ENCODE measurements around the gene DNAJC6.
A peak's percentile ranks its signal among the peaks of the same experiment; 100 is the strongest.

The DNAJC6 gene

DNA sequence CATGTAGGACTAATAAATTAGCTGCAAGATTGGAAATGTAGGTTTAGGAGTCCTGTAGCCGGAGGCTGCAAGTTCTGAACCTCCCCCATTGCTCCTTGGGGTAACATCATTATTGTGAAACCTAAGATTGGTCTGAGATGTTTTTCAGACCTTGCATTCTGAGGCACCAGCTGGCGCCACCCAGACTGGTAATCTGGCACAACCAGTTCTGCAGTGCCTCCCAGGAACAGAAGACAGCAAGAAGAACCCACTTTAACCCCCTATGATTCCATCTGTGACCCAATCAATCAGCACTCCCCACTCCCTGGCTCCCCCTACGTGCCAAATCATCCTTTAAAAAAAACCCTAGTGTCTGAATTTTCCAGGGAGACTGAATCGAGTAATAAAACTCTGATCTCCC lies 11.6 kb upstream of the DNAJC6 start:
- peak; percentile 58 for DNase-seq

DNA sequence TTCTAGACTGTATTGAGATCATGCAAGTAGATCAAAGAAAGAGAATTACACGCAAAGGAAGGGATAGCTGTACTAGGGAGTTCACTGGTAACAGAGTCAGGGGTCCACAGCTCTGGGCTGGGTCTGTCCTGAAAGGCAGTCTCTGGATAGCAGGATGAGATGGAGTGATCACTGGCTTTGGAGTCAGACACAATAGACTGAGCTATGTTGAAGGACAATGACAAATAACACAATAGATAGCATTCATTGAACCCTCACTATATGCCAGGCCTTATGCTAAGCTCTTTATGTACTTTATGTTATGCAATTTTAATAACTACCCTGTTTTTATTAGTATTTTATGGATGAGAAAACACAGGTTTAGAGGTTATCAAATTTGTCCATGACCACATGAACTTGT lies 10.0 kb upstream of the DNAJC6 start:
- DNase-seq = no peak

DNA sequence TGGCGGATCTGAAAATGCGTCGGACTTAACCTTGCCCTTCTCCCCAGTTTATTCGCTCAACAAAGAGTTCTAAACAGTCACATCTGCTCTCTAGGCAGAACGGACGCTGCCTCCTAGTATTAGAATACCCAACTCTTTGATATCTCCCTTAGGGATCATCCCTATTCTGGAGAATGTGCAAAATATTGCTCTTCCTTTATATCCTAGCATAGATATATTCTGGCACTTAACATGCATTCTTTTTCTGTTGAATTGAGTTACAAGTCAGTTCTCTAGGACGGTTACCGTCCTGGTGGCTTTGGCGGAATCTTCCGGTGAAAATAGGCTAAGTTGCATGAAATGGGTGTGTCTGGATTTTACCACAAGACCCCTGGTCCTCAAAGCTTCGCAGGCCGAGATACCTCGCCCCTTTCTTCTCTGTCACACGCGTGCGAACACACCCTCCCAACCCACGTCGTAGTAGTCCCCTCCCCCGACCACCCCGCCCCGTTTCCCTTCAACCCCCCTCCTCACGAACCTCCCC lies 501 bp upstream of the DNAJC6 start:
- no peak for DNase-seq

DNA sequence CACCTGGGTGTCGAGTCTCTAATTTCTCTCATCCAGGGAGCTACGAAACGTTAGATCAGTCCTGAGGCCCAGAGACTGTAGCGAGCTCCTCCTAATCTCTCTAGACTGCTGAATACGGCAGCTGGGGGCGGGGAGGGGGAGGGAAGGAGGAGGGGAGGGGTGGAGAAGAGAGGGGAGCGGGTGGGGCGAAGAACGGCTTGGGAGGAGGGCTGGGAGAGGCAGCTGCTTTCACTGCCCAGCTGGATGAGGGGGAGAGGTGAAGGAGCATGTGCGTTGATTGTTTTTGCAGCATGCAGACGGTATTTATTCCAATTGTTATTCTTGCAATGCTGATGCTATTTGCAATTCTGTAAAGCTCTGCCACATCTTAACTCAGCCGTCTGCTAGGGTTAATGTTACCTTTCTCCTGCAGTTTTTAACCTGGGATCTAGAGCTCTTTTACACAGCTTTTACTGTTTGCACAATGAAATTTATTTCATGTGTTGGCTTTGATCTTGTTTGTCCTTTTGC lies 790 bp downstream of the DNAJC6 start:
- peak; percentile 87 for DNase-seq

DNA sequence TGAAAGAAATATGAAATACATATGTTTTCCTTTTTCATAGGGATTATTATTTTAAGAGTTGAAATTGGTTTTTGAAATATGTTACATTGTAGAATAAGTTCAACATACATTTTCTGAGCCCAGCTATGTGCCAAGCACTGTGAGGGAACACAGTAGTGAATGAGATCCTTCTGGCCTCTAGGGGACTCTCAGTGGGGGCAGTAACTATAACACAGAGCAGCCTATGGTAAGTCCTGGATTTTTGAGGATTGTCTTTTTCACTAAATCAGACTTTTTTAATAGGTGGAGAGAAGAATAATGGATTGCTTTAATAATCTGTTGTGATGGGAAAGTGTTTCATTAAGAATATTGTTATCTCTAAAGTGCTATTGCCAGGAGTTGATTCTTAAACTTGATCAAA lies 2.4 kb downstream of the DNAJC6 start:
- DNase-seq = peak; percentile 59

DNA sequence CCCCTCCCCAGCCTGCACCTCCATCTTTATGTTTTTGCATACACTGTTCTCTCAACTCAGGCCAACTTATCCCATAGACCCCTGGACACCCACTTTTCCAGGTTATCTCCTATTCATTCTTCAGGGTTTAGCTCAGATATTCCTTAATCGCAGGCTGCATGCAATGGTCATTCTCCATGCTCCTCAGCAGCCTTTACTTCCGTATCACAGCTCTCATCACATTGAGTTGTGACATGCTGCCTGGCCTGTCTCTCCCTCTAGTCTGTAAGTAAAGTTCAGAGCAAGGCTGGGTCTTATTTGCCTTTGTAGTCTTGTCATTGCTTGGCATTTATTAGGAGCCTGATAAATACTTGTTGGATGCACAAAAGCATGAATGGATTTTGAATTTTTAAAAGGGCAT lies 6.9 kb downstream of the DNAJC6 start:
- DNase-seq = no peak

DNA sequence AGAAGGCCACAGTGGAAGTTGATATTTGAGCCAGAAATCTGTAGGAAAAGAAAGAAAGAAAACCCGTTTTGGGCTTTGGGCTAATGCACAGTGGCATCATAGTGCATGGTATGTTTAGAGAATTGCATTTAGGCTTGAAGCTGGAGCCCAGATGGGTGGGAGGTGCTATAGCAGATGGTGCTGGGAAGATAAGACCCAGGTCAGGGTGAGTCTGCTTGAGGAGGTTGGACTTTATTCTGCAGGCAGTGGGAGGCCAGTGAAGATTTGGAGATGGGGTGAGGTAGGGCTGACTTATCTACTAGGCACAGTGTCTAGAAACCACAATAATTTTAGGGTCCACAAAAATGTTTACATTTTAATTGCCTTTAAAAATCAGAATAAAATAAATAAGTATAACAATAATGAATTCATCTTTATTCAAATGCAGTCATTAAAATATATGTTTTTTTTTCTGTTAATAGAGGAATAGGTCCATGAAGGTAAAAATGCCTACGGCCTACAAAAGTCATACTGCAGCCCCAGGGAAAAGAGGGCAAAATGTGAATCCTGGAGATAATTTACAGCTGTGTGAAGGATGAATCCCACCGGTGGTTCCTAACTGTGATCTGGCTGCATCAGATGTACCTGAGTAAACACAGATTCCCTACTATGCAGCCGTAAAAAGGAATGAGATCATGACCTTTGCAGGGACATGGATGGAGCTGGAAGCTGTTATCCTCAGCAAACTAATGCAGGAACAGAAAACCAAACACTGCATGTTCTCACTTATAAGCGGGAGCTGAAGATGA lies 8.7 kb downstream of the DNAJC6 start:
- peak; percentile 98 for DNase-seq

DNA sequence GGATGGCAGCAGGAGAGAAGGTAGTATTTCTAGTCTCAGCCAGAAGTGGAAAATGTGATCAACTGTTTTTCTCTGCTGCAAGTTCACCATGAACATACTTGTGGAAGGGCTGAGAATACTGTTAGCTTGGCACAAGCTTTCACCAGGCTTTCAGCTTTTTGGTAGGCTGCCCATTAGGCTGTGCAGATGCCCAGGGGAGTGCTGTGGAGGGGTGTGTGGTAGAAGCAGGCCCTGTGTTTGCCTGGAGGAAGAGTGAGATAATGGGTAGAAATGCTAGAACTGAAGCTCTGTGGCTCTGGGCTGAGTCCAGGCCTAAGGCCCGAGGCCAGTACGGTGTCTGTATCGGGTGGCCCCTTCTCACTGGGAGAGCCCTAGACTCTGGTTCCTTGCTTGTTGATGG lies 9.8 kb downstream of the DNAJC6 start:
- peak; percentile 80 for DNase-seq

DNA sequence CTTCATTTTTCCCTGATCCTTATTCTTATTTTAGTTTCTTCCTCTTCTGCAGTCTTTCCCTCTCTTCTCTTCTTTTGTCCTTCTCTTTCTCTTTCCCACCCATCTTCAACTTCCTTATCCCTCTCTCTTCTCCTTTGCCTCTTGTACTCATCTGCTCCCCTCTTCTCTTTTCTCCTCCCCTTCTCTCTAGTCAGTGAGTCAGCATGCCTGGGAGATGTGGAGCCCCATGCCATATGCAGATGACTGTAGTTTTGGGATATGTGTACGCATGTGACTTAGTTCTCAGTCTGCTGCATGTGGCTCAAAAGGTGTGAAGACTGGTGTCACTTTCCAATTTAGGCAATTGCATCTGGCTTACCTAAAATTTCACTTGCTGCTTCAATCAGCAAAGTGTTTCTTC lies 10.4 kb downstream of the DNAJC6 start:
- no peak for DNase-seq

DNA sequence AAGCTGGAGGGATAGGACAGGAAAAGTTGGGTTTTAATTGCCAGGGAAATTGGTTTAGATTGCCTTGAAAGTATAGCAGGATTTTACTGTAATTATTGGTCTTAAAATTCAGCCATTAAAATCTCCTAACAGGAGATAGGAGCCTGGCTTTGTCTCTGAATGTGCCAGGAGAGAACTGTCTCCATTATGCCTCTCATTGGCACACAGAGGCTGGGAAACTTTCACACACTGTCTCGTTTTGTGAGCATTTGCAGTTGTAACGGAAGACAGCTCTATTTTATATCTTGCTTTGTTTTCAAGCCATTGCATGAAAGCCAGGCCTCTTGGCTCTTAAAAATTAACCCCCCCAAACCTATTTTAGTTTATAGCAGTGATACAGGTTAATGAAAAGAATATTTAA lies 12.5 kb downstream of the DNAJC6 start:
- no peak for DNase-seq

DNA sequence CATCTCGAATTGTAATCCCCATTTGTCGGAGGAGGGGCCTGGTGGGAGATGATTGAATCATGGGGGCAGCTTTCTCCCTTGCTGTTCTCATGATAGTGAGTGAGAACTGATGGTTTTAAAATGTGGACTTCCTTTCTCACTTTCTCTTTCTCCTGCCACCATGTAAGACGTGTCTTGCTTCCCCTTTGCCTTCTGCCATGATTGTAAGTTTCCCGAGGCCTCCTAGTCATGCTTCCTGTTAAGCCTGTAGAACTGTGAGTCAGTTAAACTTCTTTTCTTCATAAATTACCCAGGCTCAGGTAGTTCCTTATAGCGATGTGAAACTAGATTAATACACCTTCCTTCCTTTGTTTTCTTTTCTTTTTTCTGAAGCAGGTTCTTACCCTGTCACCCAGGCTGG lies 13.9 kb downstream of the DNAJC6 start:
- DNase-seq = peak; percentile 26

DNA sequence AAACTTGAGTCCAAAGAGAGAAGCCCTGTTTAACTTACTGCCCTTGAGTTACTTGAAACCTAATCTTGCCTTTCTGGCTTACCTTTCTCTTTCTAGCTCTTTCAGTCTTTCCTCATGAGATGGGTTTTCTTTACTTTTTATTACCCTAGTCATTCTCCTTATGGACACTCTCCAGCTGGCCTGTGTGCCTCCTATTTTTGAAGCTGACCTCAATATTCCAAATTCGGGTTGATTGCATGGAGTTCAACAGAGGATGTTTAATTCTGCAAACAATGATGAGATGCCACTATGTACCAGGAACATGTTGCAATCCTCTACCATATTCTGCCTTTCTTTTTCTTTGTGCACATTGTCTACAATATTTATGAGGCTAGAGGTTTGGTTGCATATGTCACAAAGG lies 20.7 kb downstream of the DNAJC6 start:
- DNase-seq = no peak

DNA sequence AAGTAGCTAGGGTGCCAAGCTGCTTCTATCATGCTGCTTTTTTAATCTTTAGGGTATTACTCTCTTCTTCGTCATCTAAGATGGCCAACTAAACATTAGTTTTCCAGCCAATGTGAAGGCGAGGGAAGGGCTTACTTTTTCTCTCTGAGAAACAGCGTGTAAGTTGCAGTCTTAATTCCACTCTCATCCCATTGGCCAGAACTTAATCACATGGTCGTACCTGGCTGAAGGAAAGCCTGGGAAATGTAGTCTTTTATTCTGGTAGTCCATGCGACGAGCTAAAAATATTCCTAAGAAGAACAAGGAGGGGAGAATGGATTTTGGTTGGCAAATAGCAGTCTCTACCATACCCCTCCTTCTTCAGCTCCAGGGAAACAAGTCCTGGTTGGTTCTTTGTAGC lies 21.5 kb downstream of the DNAJC6 start:
- DNase-seq = no peak

DNA sequence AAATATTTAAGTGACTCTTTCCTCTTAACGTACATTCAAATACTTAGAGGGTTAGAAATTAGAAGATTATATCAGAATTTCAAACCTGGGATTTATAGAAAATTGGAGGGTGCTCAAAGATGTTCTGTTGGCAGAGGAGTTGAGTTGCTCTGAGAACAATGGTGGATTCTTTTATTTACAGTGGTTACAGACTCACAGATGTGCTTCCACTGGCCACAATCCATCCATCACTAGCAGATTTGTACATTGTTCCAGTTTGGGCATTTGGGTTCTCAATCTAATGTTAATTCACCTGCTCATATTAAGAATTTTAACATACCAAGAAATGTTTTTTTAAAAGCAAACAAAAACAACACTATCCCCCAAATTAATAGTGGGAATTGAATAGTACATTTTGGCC lies 23.5 kb downstream of the DNAJC6 start:
- no peak for DNase-seq

DNA sequence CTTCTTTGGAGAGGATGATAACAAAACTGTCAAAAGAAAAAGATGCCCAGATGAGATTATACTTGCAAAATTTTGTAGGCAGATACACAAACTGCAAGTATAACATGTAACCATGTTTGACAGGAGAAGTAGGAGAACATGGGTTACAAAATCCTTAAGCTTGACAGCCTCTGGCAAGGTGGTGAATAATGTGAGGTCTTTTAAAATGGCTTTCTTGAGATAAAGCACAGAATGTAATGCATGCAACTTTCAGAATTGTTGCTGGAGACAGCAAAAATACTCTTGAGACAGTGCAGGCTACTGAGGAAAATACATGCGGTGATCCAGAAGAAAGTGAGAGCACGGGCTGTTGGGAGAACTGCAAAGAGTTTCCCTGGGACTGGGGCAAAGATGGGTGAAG lies 24.7 kb downstream of the DNAJC6 start:
- no peak for DNase-seq

DNA sequence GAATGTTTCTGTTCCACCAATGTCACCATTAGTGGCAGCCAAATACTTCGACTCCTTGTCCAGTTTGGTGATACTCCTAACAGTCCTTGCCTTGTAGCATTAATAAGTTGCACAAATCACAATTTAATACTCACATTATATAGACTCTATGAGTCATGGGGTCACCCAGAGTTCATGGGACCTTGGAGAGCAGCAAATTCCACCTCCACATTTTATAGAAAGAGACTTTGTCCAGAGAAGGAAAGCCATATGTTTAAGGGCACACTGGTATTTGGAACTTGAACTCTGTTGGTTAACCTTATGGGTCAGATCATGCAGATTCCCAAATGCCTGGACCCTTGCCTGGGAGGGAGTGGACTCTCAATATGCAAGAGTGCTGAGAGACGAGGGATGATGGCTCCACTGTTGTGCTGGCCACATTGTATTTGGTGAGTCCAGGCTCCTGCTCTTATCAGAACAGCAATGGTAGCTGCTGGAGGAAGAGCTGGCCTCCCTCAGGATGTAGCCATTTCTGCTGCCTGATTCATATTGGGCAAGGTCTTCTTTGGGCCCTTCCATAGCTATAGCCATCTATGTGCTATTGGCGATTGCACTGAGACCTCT lies 30.6 kb downstream of the DNAJC6 start:
- DNase-seq = peak; percentile 44

DNA sequence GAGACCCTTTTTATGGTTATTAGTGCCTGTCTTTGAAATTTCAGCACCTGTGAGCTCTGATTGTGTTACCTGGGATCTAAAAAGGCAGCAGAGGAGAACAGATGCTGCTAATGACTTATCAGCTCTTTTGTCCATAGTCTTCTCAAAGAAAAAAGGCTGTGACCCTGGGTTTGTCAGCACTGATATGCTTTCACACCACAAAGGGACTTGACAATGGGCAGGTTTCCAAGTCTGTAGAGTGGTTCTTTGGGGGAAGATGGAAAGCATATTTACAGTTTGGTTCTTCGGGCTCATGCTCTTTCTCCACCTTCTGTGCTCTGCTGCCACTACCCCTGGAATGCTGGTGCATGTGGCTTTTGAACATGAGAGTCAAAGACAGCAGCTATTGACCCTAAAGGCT lies 32.0 kb downstream of the DNAJC6 start:
- peak; percentile 85 for DNase-seq

DNA sequence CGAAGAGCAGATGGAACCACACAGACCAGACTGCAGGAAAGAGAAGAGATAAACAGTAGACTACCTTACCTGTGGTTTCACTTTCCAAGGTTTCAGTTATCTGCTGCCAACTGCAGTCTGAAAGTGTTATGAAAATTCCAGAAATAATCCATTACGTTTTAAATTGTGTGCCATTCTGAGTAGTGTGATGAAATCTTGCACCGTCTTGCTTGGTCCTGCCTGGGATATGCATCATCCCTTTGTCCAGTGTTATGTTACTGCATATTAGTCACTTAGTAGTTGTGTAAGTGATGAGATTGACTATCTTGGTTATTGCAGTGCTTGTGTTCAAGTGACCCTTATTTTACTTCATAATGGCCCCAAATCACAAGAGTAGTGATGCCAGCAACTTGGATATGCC lies 33.9 kb downstream of the DNAJC6 start:
- DNase-seq = no peak

DNA sequence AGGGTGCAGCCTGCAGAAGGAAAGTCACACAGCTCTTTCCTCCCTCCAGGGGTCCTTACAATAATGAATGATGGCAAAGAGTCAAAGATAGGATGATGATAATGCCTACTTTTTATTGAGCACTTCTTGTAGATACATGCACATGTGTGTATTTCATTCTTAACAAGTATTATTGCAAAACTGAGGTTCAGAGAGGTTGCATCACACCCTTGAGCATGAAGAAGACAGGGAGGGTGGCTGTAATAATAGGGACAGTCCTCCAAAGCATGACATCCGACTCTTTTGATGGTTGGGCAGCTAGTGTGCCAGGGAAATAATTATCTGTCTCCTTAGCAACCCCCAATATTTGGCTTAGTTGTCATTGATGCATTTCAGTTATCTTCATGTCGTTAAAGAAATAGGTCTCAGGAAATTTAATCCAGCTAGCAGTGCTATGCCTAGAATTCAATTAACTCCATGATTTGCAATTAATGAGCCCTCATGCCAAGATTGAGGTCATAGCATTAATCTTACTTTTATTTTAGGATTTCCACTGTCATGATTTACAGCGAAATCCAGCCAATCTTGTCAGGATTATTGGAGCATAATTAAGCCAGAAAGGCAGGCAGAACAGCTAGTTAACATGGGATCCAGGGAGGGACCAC lies 35.0 kb downstream of the DNAJC6 start:
- no peak for DNase-seq

DNA sequence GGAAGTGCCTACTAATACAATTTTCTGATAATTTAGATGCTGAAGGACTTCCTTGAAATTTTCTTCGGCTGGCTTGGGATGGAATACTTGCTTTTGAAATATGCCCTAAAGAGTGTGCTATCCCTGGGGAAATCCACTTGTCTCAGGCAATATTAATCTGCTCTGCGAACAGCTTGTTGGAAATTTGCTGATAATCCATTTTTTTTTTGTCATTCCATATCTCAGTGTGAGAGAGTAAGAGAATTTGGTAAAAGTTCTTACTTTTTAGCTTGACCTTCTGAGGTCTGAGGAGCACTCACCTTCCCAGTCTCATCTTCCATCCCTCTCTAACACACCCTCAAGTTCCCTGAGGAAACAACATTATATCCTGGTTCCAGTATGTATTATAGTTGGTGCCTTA lies 36.8 kb downstream of the DNAJC6 start:
- no peak for DNase-seq

DNA sequence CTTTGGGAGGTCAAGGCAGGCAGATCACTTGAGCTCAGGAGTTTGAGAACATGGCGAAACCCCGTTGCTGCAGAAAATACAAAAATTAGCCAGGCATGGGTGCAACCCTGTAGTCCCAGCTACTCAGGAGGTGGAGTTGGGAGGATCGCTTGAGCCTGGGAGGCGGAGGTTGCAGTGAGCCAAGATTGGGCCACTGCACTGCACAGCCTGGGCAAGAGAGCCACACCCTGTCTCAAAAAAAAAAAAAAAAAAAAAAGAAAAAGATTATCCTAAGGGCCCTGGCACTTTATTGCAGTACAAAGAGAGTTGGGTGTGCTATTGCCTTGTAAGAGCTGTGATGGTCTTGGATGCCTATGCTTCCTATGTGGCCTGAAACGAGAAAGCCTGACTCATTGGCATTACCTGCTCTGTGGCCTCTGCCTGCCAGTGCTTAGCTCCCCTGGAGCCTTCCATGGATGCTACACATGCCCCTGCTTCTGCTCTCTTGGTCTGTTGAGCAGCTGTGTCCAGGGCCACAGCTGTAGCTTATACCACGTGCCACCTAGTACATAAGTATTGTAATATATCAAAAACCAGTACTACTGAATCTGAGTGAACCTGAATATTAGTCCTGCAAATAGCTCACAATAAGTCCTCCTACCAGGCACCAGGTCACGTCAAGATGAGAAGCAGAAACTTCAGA lies 45.8 kb downstream of the DNAJC6 start:
- DNase-seq = peak; percentile 68

DNA sequence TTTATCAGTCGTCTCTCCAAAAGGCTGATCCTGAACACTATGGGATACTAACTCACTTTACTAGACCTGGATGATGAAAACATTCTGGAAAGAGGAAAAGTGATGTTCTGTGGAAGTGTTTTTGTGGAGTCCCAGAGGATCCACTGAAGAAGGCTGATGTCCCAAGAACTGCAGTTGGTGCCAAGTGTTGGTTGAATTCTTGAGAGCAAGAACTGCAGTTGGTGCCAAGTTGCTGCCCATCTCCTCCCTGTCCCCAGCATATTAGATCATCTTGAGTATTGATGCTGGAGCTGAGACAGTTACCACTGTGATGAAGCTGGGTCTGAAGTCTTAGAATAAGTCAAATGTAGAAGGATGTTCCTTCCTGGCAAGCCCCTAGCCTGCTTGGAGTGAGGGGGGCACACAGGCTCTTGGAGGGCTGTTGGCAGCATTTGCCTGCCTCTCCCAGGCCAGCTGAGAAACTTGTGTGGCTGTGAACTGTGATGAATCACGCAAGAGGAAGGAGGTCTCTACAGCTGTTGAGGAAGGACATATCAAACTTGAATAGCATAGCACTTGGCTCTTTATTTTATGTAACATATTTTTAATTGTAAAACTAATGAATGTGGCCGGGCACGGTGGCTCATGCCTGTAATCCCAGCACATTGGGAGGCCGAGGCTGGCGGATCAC lies 48.1 kb downstream of the DNAJC6 start:
- no peak for DNase-seq

DNA sequence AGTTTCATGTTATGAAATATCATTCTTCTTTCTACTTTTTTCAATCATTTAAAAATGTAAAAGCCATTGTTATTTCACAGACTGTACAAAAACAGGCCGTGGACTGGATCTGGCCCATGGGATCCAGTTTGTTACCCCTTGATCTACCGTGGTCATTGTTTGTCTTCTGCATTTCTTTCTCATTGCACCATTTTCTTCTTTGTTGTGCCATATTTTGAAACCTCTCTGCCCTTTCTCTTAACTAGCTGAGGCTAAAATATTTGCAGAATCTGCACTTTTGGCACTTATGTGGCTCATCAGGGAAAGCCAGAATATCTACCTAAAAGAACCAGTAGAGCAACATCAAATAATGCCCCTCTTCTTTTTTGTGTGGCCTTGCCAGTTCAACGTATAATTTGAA lies 50.5 kb downstream of the DNAJC6 start:
- no peak for DNase-seq

Data from hematopoietic multipotent progenitor cell treated with erythropoietin and hydrocortisone succinate and interleukin-3 and kit ligand, for 6 days (in vitro differentiated cells).